Dermis microvascular lymphatic vessel endothelial cell (primary cell): ENCODE data around the gene PHKA2. TPM values are rescaled to one million over a fixed set of nuclear protein-coding genes. Genes with fewer than 3 reads are reported as not detected.
"Not testable (repeated sequence)": the region's sequence is repeated elsewhere in the genome, so short reads cannot be mapped to it uniquely, and the experiment has no call there.

Experiments
- DNase-seq, 2 donors: peaks; one replicate each; pipeline versions ENCODE4 v3.0.0 to v3.0.0-alpha.2; 2010; ENCODE audit warnings: low read depth in 2 of 2
- total RNA-seq: library from RNA; depleted of rRNA; stranded (reverse); fragments of >200 nt; gene quantifications from 2 replicates; pipeline ENCODE4 v1.2.1, GENCODE V29; 2014

PHKA2 gene
- total RNA-seq, result 7.4 and 10.6 TPM in 2 replicates

GRCh38 chrX:18983666-18984380, at the start of gene PHKA2:
Gene PHKA2 (minus strand): TSS chrX:18984114. CDS start chrX:18983932, 182 bp downstream.
- DNase-seq, result peak; percentile 22 to 47

GRCh38 chrX:19030805-19031204, 46.9 kb upstream of the PHKA2 start:
- DNase-seq, result no peak

- no peak for DNase-seq
Observed at GRCh38 chrX:19028560-19028959, 44.6 kb upstream of the PHKA2 start.

GRCh38 chrX:19024366-19024765, 40.5 kb upstream of the PHKA2 start:
- DNase-seq, result no peak

GRCh38 chrX:19019996-19020395, 36.1 kb upstream of the PHKA2 start:
- DNase-seq, result no peak

GRCh38 chrX:19017271-19017670, 33.4 kb upstream of the PHKA2 start:
- DNase-seq, result peak in 1 of 2 donors; percentile 11

- DNase-seq, result not testable (repeated sequence)
Observed at GRCh38 chrX:19016614-19017013, 32.7 kb upstream of the PHKA2 start.

GRCh38 chrX:19007868-19008267, 24.0 kb upstream of the PHKA2 start:
- DNase-seq, result no peak

GRCh38 chrX:19007011-19007410, 23.1 kb upstream of the PHKA2 start:
- DNase-seq, result no peak

GRCh38 chrX:19005909-19006308, 22.0 kb upstream of the PHKA2 start:
- DNase-seq, result no peak

- no peak for DNase-seq
Observed at GRCh38 chrX:19003756-19004155, 19.8 kb upstream of the PHKA2 start.

GRCh38 chrX:18998653-18999052, 14.7 kb upstream of the PHKA2 start:
- DNase-seq, result no peak

- DNase-seq, result no peak
Observed at GRCh38 chrX:18997916-18998315, 14.0 kb upstream of the PHKA2 start.

- DNase-seq, result no peak
Observed at GRCh38 chrX:18996536-18996935, 12.6 kb upstream of the PHKA2 start.

GRCh38 chrX:18995221-18995620, 11.3 kb upstream of the PHKA2 start:
- peak in 1 of 2 donors; percentile 2 for DNase-seq

- DNase-seq, result no peak
Observed at GRCh38 chrX:18994713-18995112, 10.8 kb upstream of the PHKA2 start.

GRCh38 chrX:18992829-18993228, 8.9 kb upstream of the PHKA2 start:
- DNase-seq, result no peak

GRCh38 chrX:18985186-18985435, 1.2 kb upstream of the PHKA2 start:
- DNase-seq, result no peak

GRCh38 chrX:18984381-18985185, 669 bp upstream of the PHKA2 start:
- peak; percentile 21 to 57 for DNase-seq

- peak in 1 of 2 donors; percentile 5 for DNase-seq
Observed at GRCh38 chrX:18981124-18981807, 2.6 kb downstream of the PHKA2 start.

GRCh38 chrX:18980262-18980661, 3.7 kb downstream of the PHKA2 start:
- not testable (repeated sequence) for DNase-seq

GRCh38 chrX:18974993-18975392, 8.9 kb downstream of the PHKA2 start:
- no peak for DNase-seq
